GM13977 (cell line): ENCODE measurements around the gene IL15.
"Not testable (repeated sequence)": the region's sequence is repeated elsewhere in the genome, so short reads cannot be mapped to it uniquely, and the experiment has no call there.

ENCODE experiments used
- DNase-seq: peaks from one replicate; pipeline ENCODE4 v3.0.0; 2012; ENCODE audit warnings: low spot score
- in situ Hi-C: fragments of 300-500 bp; cut with MboI; formaldehyde crosslinking; loops from one replicate; pipeline ENCODE4 v1.12.0; 2022; ENCODE audit warnings: low sequenced_read_pairs, low pct_unique_long_range_greater_than_20kb, mixed read lengths, inconsistent platforms; ENCODE audit not compliant: unreplicated experiment
- TF ChIP-seq, protein P1 (sequence below): IDR thresholded peaks from 2 replicates; pipeline ENCODE4 v1.5.1; 2012; ENCODE audit warnings: mild to moderate bottlenecking, control low read depth; ENCODE audit not compliant: insufficient read depth; ENCODE audit errors: extremely low read depth, missing control alignments

The IL15 gene

DNA sequence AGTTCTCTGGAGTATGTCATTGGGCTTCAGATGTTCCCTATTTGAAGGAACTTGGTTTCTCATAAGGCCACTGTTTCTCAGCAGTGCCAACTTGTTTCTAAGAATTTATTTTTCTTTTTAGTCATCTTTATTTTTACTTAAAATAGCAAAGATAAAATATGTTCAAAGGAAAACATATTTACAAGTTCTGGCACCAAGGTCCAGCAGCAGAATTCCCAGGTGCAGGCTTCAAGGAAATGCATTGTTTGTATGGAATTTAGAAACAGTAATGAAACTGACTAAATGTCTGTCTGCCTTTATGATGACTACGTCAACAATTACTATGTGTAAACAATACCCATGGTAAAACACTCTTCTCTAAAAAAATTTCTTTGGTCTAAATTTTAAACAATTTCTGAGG is 109.6 kb downstream of the IL15 start:
- in situ Hi-C loops: no loop called here
- DNase-seq: no peak

DNA sequence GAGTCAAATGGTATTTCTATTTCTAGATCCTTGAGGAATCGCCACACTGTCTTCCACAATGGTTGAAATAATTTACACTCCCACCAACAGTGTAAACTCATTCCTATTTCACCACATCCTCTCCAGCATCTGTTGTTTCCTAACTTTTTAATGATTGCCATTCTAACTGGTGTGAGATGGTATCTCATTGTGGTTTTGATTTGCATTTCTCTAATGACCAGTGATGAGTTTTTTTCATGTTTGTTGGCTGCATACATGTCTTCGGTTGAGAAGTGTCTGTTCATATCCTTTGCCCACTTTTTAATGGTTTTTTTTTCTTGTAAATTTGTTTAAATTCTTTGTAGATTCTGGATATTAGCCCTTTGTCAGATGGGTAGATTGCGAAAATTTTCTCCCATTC is 115.4 kb downstream of the IL15 start:
- in situ Hi-C loops, DNase-seq: not testable (repeated sequence)

More for the DNA sequence above, 109.6 kb downstream of the IL15 start:
- TF ChIP-seq, protein P1, sequence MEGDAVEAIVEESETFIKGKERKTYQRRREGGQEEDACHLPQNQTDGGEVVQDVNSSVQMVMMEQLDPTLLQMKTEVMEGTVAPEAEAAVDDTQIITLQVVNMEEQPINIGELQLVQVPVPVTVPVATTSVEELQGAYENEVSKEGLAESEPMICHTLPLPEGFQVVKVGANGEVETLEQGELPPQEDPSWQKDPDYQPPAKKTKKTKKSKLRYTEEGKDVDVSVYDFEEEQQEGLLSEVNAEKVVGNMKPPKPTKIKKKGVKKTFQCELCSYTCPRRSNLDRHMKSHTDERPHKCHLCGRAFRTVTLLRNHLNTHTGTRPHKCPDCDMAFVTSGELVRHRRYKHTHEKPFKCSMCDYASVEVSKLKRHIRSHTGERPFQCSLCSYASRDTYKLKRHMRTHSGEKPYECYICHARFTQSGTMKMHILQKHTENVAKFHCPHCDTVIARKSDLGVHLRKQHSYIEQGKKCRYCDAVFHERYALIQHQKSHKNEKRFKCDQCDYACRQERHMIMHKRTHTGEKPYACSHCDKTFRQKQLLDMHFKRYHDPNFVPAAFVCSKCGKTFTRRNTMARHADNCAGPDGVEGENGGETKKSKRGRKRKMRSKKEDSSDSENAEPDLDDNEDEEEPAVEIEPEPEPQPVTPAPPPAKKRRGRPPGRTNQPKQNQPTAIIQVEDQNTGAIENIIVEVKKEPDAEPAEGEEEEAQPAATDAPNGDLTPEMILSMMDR: no peak

DNA sequence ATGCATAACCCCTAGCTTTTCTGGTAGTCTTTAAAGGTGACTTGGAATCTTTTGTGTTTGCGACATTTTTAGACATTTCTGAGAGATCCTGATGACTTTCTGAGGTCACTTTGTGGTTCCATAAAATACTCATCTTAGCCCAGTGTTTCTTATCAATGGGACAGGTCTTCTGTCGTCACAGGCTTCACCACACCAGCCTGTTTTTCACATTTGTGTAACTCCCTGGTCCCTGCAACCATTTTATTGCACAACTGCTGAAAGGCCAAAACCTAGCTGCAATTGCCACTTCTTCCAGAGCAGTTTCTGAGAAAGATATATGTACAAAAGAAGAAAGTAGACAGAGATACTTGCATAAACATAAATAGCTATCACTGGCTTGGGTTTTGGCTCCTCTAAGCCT is 120.9 kb downstream of the IL15 start:
- DNase-seq: no peak
- TF ChIP-seq, protein P1: no peak
- in situ Hi-C loops: no loop called here

DNA sequence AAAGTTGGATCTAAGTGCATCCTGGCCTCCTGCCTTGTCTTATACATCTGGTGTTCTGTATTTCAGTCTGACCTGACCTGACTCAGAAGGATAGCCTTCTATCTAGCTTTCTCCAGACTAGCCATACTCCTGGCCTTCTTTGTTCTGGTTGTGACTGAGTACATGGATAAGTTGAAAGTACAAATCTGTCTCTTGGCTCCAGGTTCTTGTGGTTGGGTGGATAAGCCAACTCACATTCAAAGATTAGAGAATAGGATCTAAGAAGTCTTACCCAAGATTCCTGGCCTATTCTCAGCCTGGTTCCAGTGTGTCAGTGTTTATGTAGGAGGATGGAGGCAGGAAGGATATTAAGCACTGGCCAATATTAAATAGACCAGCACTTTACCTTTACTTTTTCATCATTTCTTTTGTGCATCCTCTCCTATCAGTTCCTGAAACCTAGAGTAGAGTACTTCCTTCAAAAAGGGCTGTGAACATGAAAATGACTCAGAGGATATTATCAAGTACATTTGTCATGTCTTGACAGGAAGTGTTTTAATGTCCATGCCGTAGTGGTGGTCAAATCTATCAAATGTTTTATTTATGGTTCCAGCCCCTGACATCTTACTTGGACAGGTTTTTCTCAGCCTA is 123.5 kb downstream of the IL15 start:
- DNase-seq: no peak
- TF ChIP-seq, protein P1: no peak
- in situ Hi-C loops: no loop called here

DNA sequence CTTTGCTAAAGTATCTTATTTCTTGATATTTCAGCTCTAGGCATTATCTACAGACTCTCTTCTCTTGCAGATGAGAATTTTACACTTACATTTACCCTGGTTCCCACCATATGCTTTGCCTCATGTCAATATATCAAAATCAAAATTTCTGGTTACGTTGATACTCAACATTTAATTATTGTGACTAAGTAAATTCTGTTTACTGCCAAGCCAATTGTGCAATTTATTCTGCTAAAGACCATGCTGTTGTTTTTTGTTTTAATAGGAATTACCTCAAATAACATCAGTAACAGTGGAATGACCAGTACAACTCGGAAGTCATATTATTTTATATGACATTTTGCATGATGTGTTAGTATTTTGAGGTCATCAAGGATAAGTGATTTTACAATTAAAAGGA is 125.5 kb downstream of the IL15 start:
- TF ChIP-seq, protein P1: no peak
- no peak for DNase-seq
- in situ Hi-C loops: no loop called here

DNA sequence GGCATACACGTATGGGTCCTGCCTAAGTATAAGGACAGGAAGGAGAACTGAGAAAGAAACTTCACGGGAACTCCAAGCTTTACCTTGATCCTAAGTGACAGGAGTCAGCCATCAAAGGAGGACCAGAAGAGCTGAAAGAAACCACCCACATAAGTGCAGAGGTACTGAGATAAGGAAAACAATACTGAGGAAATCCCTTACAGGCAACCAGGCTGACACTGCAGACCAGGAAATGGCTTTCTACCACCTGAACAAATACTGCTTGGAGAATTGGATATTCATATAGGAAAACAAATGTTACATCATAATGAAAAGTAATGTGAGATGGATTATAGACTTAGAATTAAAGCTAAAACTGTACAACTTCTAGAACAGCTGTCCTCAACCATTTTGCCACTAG is 127.0 kb downstream of the IL15 start:
- TF ChIP-seq, protein P1: no peak
- DNase-seq: no peak
- in situ Hi-C loops: no loop called here

DNA sequence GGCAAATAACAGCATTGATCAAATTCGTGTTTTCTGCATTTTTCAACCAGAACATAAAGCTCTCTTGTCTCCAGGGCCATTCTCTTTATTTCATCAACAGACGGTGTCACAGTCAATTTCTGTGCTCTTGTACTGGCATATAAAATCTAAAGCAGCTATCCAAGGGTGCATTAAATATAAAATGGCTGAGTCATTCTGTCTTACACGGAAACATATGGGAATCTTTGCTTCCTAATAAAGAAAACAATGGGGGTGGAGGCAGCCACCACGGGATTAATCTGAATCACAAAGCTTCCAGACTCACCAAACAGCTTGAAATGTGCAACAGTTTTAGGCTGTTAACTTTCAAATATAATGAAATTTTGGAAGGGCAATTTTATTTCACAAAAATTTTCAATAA is 132.6 kb downstream of the IL15 start:
- DNase-seq: no peak
- TF ChIP-seq, protein P1: no peak
- in situ Hi-C loops: no loop called here
